Astrocyte of the spinal cord (primary cell): ENCODE results near the gene UCHL5.

Experiments used
- DNase-seq: peaks from one replicate; pipeline ENCODE4 v3.0.0; 2011; ENCODE audit warnings: low read depth, low spot score
- H3K4me3 ChIP-seq: 2 replicates; pipeline ENCODE4 v1.5.1; 2011; ENCODE audit warnings: low read depth, mild to moderate bottlenecking, low read length, moderate library complexity
- CTCF ChIP-seq: IDR thresholded peaks from 2 replicates; pipeline ENCODE4 v1.5.1; 2012; ENCODE audit warnings: low read depth, mild to moderate bottlenecking, low read length, inconsistent platforms
- in situ Hi-C: cut with HindIII; loops from 2 replicates; pipeline ENCODE4 v1.10.0; 2017; ENCODE audit warnings: low sequenced_read_pairs

The UCHL5 gene

DNA sequence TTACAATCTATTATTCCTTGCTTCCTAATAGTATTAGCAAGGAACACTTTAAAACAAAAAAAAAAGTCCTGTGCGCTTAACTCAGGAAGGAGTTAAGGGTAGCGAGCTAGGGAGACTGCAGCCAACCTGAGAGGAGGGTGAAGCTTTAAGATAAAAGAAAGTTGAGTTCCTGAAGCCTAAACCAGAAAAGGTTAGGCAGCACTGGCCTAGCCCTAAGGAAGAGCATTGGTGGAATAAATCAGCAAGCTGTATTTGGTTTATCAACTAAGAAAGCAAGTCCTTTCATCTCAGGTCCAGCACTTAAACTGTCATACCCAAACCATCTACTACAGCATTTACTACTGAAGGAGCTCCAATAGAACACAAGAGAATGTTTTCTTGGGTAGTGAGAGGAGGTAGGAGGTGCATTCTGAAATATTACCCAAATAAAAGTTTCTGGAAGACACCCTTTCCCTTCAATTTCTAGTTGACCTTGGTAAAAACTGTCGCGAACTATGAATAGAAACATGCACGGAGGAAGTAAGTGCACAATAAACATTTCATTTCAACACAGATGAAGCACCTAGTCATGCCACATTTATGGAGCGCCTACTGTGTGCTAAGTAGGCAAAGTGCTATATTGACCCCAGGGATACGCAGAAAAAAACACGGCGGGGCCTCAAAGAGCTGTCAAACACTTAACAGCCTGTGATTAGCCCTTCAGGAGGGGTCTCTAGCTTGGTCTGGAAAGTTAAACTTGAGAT, 44.8 kb upstream of the UCHL5 start:
- no peak for TF ChIP-seq CTCF
- peak; percentile 31 for DNase-seq
- in situ Hi-C loops = no loop called here
- peak overlapping the region; percentile 80 for H3K4me3 ChIP-seq

DNA sequence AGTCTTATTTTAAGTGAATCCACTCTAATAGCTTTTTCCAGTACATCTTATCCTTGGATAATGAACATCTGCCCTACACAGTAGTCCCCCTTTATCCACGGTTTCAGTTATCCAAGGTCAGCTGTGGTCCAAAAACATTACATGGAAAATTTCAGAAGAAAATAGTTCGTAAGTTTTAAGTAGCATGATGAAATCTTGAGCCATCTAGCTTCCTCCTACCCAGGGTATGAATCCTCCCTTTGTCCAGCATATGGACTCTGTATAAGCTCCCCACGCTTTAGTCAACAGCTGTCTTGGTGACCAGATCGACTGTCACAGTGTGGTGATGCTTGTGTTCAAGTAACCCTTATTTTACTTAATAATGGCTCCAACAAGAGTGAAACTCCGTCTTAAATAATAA, 43.5 kb upstream of the UCHL5 start:
- TF ChIP-seq CTCF = no peak
- DNase-seq = no peak
- in situ Hi-C loops = no loop called here
- H3K4me3 ChIP-seq = no peak overlapping the region

- DNase-seq = no peak
- no peak for TF ChIP-seq CTCF
- in situ Hi-C loops = no loop called here
Measured at GRCh38 chr1:193094112-193094511, 35.0 kb upstream of the UCHL5 start.

GRCh38 chr1:193090865-193091264, 31.7 kb upstream of the UCHL5 start:
- in situ Hi-C loops = no loop called here
- no peak for DNase-seq
- no peak for TF ChIP-seq CTCF
- H3K4me3 ChIP-seq = no peak overlapping the region

More at GRCh38 chr1:193094112-193094511, 35.0 kb upstream of the UCHL5 start:
- no peak overlapping the region for H3K4me3 ChIP-seq

- no peak overlapping the region for H3K4me3 ChIP-seq
- in situ Hi-C loops = no loop called here
- TF ChIP-seq CTCF = no peak
- DNase-seq = no peak
Measured at GRCh38 chr1:193087893-193088292, 28.7 kb upstream of the UCHL5 start.

GRCh38 chr1:193086342-193086741, 27.2 kb upstream of the UCHL5 start:
- no peak for DNase-seq
- in situ Hi-C loops = no loop called here
- no peak for TF ChIP-seq CTCF
- H3K4me3 ChIP-seq = no peak overlapping the region

DNA sequence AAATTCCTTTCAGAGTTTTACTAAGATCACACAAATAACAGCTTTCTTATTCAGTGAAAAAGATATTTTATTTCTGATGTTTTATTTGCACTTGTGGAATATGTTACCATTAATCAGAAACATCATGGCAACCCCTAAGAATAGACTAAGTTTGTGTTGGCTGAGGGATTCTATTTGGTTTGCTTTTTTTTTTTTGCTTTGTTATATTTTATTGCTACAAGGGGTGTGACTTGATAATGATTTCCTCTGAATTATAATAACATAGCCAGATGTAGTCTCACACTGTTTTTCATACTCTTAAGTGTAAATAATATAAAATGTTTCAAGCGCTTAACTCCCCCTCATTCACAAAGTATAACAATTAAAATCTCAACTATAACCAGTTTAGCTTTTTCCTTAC, 26.1 kb upstream of the UCHL5 start:
- TF ChIP-seq CTCF = no peak
- H3K4me3 ChIP-seq = no peak overlapping the region
- no peak for DNase-seq
- in situ Hi-C loops = no loop called here
